Measurements from ENCODE around the gene ERCC3. TPM values are rescaled to one million over a fixed set of nuclear protein-coding genes. Genes with fewer than 3 reads are reported as not detected.

ERCC3 gene
- total and polyA plus RNA-seq, 2 of the 13 experiments (the other 11 are each of a cell fraction or from before 2014, with no cell fraction given): 49.7 to 64.6 TPM

- TF ChIP-seq ZBTB4 (CRISPR knock-in tag; IDR thresholded peaks at IDR 0.05; ENCODE audit: borderline replicate concordance): no peak
- TF ChIP-seq ZNF749 (CRISPR knock-in tag; IDR thresholded peaks at IDR 0.05; ENCODE audit: borderline replicate concordance): no peak
- TF ChIP-seq CERS6 (CRISPR knock-in tag; IDR thresholded peaks at IDR 0.05): no peak
- no peak for TF ChIP-seq KDM2A (CRISPR knock-in tag; IDR thresholded peaks at IDR 0.05; ENCODE audit: borderline replicate concordance, low read depth)
- no peak for TF ChIP-seq ATF7 (IDR thresholded peaks at IDR 0.05)
- TF ChIP-seq ATF7 (CRISPR knock-in tag; IDR thresholded peaks at IDR 0.05): no peak
- TF ChIP-seq ZBTB26 (CRISPR knock-in tag; IDR thresholded peaks at IDR 0.05; ENCODE audit: borderline replicate concordance): no peak
- no peak for TF ChIP-seq PAWR (CRISPR knock-in tag; IDR thresholded peaks at IDR 0.05; ENCODE audit: borderline replicate concordance)
- no peak for TF ChIP-seq ZFP37 (CRISPR knock-in tag; IDR thresholded peaks at IDR 0.05; ENCODE audit: borderline replicate concordance)
- TF ChIP-seq MED1 (CRISPR knock-in tag; IDR thresholded peaks at IDR 0.05): no peak
- no peak for TF ChIP-seq ZNF446 (CRISPR knock-in tag; IDR thresholded peaks at IDR 0.05)
- no peak for TF ChIP-seq ZNF710 (CRISPR knock-in tag; IDR thresholded peaks at IDR 0.05; ENCODE audit: borderline replicate concordance)
- no peak for TF ChIP-seq CREBL2 (CRISPR knock-in tag; IDR thresholded peaks at IDR 0.05; ENCODE audit: borderline replicate concordance)
- TF ChIP-seq PHB2 (IDR thresholded peaks at IDR 0.05; ENCODE audit: partially characterized antibody): no peak
- TF ChIP-seq ZBTB37 (CRISPR knock-in tag; IDR thresholded peaks at IDR 0.05): no peak
- TF ChIP-seq EZH2 (conservative IDR thresholded peaks at IDR 0.05; ENCODE audit: low read depth, low read length): peak; percentile 87; the same call in 1 of the 2 replicates
- TF ChIP-seq ZNF800 (CRISPR knock-in tag; IDR thresholded peaks at IDR 0.05): 0 out of 2 replicates have a peak, but pooled peaks have one; percentile 11
Measured at GRCh38 chr2:127220768-127221527, 73.0 kb downstream of the ERCC3 start (continued).
